Measurements from ENCODE around the gene SERPINB11.

SERPINB11 gene

DNA sequence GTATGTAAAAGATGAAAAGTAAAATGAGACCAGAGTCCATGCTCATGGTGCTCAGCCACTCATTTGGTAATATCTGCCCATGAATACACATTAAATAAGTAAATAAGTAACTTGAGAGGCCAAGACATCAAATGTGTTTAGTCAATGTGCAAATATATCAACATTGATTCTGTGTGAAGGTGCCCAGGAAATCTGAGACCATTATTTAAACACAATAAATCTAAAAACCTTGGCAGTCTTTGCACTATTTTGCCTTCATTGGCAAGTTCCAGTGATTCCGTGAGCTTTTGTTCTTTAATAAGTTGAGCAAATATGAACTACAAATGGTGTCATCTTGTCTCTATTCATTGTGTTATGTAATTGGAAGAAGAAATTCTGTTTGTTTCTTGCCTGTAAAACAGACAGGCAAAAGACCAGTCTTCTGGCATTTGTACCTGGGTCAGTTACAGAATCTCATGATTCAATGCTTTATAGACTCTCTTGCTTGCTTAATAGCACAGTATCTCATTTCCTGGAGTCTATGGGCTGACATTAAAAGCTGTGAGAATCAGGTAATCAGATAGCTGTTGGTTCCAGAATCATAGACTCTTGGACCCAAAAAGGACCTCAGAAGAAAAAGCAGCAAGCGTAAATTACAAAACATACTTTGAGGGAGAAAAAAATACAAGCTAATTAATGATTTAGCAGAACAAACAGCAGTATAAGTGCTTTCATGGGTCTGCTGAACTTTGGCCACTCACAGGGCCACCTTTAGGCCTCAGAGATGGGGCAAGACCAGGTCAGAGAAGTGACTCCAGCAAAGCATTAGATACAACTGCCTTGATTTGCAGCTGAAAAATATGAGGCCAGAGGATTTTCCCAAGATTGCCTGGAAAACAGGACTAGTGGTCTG is 21.1 kb upstream of the SERPINB11 start:
- Histone ChIP-seq H3K9ac (ENCODE audit: insufficient read length) (no peak overlapping the region), H3K36me3 (ENCODE audit: insufficient read depth, low read length) (no peaks in the 10 kb centered on the region), H3K4me3 (no peak overlapping the region), H3K27ac (peak overlapping the region; percentile 100), H3K9me3 (ENCODE audit: low read depth, low read length) (no peaks in the 10 kb centered on the region)
- TF ChIP-seq POLR2AphosphoS5 (IDR thresholded peaks at IDR 0.05; ENCODE audit: borderline replicate concordance, low read depth, low read length): no peak
- DNase-seq (ENCODE audit: low read depth, low spot score): no peak

DNA sequence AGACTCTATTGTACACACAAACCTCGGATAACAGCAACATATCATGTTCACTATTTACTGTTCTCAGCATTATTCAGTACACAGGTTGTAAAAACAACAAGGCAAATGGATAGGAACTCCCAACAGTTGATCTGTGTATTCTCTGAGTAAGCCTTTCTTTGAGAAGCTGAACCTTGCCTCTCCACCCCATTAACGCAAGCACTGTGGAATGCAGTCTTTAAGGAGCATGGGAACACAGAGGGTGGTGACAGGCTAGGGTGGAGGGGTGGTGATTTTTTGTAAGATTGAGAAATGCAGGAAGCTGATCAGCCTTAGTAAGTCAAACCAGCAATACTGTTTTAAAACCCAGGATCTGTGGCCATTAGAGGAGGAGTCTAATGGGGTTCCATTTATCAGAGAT is 19.6 kb upstream of the SERPINB11 start:
- Histone ChIP-seq H3K9me3 (ENCODE audit: low read depth, low read length) (no peaks in the 10 kb centered on the region), H3K9ac (ENCODE audit: insufficient read length) (peak overlapping the region; percentile 88), H3K27ac (peak overlapping the region; percentile 100), H3K4me3 (peak overlapping the region; percentile 73), H3K36me3 (ENCODE audit: insufficient read depth, low read length) (no peaks in the 10 kb centered on the region)
- peak; percentile 80 for DNase-seq (ENCODE audit: low read depth, low spot score)
- TF ChIP-seq FOXP2 (optimal IDR thresholded peaks at IDR 0.05; ENCODE audit: control extremely low read depth, extremely low read length, insufficient read depth) (no peak), EZH2 (IDR thresholded peaks at IDR 0.05) (no peak), POLR2AphosphoS5 (IDR thresholded peaks at IDR 0.05; ENCODE audit: borderline replicate concordance, low read depth, low read length) (no peak)

DNA sequence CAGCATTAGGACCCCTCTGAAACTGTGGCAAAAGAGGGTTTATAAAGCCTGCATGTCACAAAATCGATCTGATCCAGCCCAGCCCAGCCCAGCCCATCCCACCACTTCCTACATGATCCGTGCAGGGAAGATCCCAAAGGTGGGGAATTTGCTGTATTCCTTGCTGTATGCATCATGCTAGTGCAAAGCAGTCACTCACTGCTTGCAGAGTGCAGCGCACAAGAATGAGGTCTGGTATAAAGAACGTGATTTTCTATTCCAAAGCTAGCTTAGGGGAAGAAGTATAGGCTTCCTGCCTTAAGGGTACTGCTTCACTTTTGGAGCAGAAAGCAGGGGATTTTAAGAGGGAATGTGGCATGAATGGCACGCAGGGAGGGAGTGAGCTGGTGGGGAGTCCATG is 18.9 kb upstream of the SERPINB11 start:
- no peak for DNase-seq (ENCODE audit: low read depth, low spot score)
- peak overlapping the region; percentile 33; the same call in 1 of the 2 replicates for H3K4me3 ChIP-seq
- H3K9ac ChIP-seq (ENCODE audit: insufficient read length): peak overlapping the region; percentile 88
- no peaks in the 10 kb centered on the region for H3K36me3 ChIP-seq (ENCODE audit: insufficient read depth, low read length)
- no peak for TF ChIP-seq EZH2 (IDR thresholded peaks at IDR 0.05)
- TF ChIP-seq POLR2AphosphoS5 (IDR thresholded peaks at IDR 0.05; ENCODE audit: borderline replicate concordance, low read depth, low read length): no peak
- TF ChIP-seq FOXP2 (optimal IDR thresholded peaks at IDR 0.05; ENCODE audit: control extremely low read depth, extremely low read length, insufficient read depth): no peak
- no peaks in the 10 kb centered on the region for H3K9me3 ChIP-seq (ENCODE audit: low read depth, low read length)
- peak overlapping the region; percentile 100 for H3K27ac ChIP-seq

DNA sequence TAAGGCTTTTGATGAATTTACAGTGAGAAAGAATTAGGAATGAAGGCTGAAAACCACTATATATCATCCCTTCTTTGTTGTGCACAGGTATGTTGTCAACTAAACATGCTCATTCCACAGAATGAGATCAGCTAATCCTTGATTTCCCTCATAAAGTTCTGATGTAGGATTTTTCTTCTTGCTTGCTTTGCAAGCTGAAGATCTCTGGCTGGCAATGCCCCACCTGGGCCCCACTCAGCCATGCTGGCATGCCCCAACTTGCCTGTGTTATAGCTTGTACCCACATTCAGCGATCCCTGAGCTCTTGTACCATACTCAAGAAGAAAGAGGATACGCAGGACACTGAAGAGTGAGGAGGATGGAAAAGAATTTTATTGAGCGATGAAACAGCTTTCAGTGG is 18.0 kb upstream of the SERPINB11 start:
- TF ChIP-seq POLR2AphosphoS5 (IDR thresholded peaks at IDR 0.05; ENCODE audit: borderline replicate concordance, low read depth, low read length) (no peak), EZH2 (IDR thresholded peaks at IDR 0.05) (no peak), FOXP2 (optimal IDR thresholded peaks at IDR 0.05; ENCODE audit: control extremely low read depth, extremely low read length, insufficient read depth) (no peak)
- Histone ChIP-seq H3K27ac (no peak overlapping the region), H3K9me3 (ENCODE audit: low read depth, low read length) (no peaks in the 10 kb centered on the region), H3K4me3 (no peak overlapping the region), H3K36me3 (ENCODE audit: insufficient read depth, low read length) (no peaks in the 10 kb centered on the region), H3K9ac (ENCODE audit: insufficient read length) (no peak overlapping the region)
- no peak for DNase-seq (ENCODE audit: low read depth, low spot score)

DNA sequence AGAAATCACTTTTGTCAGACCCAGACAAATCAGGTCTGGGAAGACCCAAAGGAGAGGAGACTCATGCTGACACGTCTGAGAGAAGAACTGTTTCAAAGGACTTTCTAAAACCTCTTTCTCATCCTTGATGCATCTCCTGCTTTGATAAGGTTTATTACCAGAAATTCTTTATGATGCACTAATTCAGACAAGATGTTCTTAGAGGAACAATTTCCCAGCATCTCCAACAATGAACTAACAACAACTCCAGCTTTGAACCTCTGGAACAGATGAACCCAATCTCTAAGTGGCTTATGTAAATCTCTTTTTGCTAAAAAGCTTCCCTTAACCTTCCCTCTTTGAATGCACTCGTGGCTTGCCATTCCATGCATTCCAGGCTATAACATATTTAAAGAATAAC is 15.9 kb upstream of the SERPINB11 start:
- Histone ChIP-seq H3K27ac (no peak overlapping the region), H3K4me3 (no peak overlapping the region), H3K9ac (ENCODE audit: insufficient read length) (no peak overlapping the region), H3K36me3 (ENCODE audit: insufficient read depth, low read length) (no peaks in the 10 kb centered on the region), H3K9me3 (ENCODE audit: low read depth, low read length) (no peaks in the 10 kb centered on the region)
- DNase-seq (ENCODE audit: low read depth, low spot score): no peak
- TF ChIP-seq FOXP2 (optimal IDR thresholded peaks at IDR 0.05; ENCODE audit: control extremely low read depth, extremely low read length, insufficient read depth) (no peak), POLR2AphosphoS5 (IDR thresholded peaks at IDR 0.05; ENCODE audit: borderline replicate concordance, low read depth, low read length) (no peak), EZH2 (IDR thresholded peaks at IDR 0.05) (no peak)

DNA sequence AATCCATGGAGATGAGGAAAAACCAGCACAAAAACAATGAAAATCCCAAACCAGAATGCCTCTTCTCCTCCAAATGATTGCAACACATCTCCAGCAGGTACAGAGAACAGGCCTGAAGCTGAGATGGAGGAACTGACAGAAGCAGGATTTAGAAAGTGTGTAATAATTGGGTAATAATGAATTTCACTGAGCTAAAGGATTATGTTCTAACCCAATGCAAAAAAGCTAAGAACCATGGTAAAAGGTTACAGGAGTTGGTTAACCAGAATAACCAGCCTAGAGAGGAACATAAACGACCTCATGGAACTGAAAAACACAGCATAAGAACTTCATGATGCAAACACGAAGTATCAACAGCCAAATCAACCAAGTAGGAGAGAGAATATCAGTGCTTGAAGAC is 13.7 kb upstream of the SERPINB11 start:
- H3K9me3 ChIP-seq (ENCODE audit: low read depth, low read length): no peaks in the 10 kb centered on the region
- H3K36me3 ChIP-seq (ENCODE audit: insufficient read depth, low read length): no peaks in the 10 kb centered on the region
- H3K4me3 ChIP-seq: no peak overlapping the region
- TF ChIP-seq FOXP2 (optimal IDR thresholded peaks at IDR 0.05; ENCODE audit: control extremely low read depth, extremely low read length, insufficient read depth) (no peak), POLR2AphosphoS5 (IDR thresholded peaks at IDR 0.05; ENCODE audit: borderline replicate concordance, low read depth, low read length) (no peak)
- no peak overlapping the region for H3K27ac ChIP-seq
- H3K9ac ChIP-seq (ENCODE audit: insufficient read length): no peak overlapping the region
- DNase-seq (ENCODE audit: low read depth, low spot score): no peak

DNA sequence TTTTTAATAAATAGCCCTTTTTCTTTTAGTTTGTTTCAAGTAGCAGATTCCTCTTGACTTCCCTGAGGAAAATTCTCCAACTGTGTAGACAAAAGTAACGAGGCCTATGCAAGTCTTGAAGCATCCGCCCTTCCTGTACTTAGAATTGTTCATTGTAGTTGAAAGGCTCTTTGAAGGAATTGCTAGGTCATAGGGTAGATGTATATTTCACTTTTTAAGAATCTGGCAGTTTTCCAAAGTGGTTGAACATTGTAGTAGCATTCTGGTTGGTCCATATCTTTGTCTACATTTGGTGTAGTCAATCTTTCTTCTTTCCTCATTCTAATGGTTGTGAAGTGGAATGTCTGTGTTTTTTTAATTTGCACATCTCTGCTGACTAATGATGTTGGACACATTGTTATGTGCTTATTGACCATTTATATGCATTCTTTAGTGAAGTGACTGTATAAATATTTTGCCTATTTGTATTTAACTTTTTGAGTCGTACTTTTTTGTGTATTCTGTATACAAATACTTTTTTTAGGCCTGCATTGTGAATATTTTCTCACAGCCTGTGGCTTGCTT is 5.6 kb upstream of the SERPINB11 start:
- Histone ChIP-seq H3K27ac (no peak overlapping the region), H3K9me3 (ENCODE audit: low read depth, low read length) (no peaks in the 10 kb centered on the region), H3K36me3 (ENCODE audit: insufficient read depth, low read length) (no peaks in the 10 kb centered on the region), H3K4me3 (no peak overlapping the region), H3K9ac (ENCODE audit: insufficient read length) (no peak overlapping the region)
- no peak for DNase-seq (ENCODE audit: low read depth, low spot score)
- TF ChIP-seq POLR2AphosphoS5 (IDR thresholded peaks at IDR 0.05; ENCODE audit: borderline replicate concordance, low read depth, low read length) (no peak), EZH2 (IDR thresholded peaks at IDR 0.05) (no peak), FOXP2 (optimal IDR thresholded peaks at IDR 0.05; ENCODE audit: control extremely low read depth, extremely low read length, insufficient read depth) (no peak)

DNA sequence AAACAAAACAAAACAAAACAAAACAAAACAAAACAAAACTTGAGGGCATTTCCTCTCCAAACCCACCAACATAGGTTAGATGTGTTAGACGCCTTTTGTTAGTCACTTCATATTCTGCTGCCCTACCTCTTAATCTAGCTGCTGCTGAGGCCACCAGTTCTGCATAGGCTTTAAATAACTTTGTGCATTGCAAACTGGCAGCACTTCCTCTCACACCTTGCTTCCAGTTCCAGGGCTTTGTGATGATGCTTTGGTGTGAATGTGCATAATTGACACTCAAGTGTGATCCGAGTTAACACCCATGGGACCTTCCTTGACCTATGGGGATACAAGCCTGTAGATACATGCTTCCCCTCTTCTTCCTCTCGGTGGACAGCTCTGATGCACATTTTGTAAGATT is 2.3 kb upstream of the SERPINB11 start:
- H3K9me3 ChIP-seq (ENCODE audit: low read depth, low read length): no peaks in the 10 kb centered on the region
- TF ChIP-seq FOXP2 (optimal IDR thresholded peaks at IDR 0.05; ENCODE audit: control extremely low read depth, extremely low read length, insufficient read depth): no peak
- no peak for TF ChIP-seq EZH2 (IDR thresholded peaks at IDR 0.05)
- no peak for TF ChIP-seq POLR2AphosphoS5 (IDR thresholded peaks at IDR 0.05; ENCODE audit: borderline replicate concordance, low read depth, low read length)
- DNase-seq (ENCODE audit: low read depth, low spot score): no peak
- H3K36me3 ChIP-seq (ENCODE audit: insufficient read depth, low read length): no peaks in the 10 kb centered on the region
- H3K27ac ChIP-seq: no peak overlapping the region
- no peak overlapping the region for H3K9ac ChIP-seq (ENCODE audit: insufficient read length)
- no peak overlapping the region for H3K4me3 ChIP-seq

Data from SK-N-MC (cell line).